Transverse colon (tissue), 4 donors: ENCODE measurements around the gene AR. TPM values are rescaled to one million over a fixed set of nuclear protein-coding genes. Genes with fewer than 3 reads are reported as not detected.

ENCODE experiments used
- DNase-seq: peaks from one replicate; pipeline ENCODE4 v3.0.0-alpha.2; 2019
- H3K27ac ChIP-seq, 4 donors: fragments of 200-600 bp; sonication (generic); 2 replicates each; pipeline ENCODE4 v1.5.1; 2016 to 2018; ENCODE audit warnings: inconsistent platforms in 4 of 4
- H3K27me3 ChIP-seq: fragments of 200-600 bp; sonication (generic); 2 replicates; pipeline ENCODE4 v1.5.1; 2017; ENCODE audit warnings: inconsistent platforms
- H3K36me3 ChIP-seq, 4 donors: fragments of 200-600 bp; sonication (generic); 2 replicates each; pipeline ENCODE4 v1.5.1; 2017 to 2019; ENCODE audit warnings: inconsistent platforms in 4 of 4
- H3K4me1 ChIP-seq, 4 donors: fragments of 200-600 bp; sonication (generic); 2 replicates each; pipeline ENCODE4 v1.5.1; 2017 to 2020; ENCODE audit warnings: inconsistent platforms in 4 of 4
- H3K4me3 ChIP-seq, 4 donors: fragments of 200-600 bp; sonication (generic); 1 replicate in 1 of 4; 2 replicates in 3 of 4; pipeline versions ENCODE4 v1.5.1 to v1.6.1; 2017 to 2019; ENCODE audit warnings: inconsistent platforms in 4 of 4
- H3K9me3 ChIP-seq, 2 donors: fragments of 200-600 bp; sonication (generic); 2 replicates each; pipeline ENCODE4 v1.5.1; 2017 to 2019; ENCODE audit warnings: inconsistent platforms in 2 of 2
- CTCF ChIP-seq, 5 experiments: fragments of 200-600 bp in 3 of 5; fragments of 450-650 bp in 2 of 5; sonication (generic) in 3 of 5; IDR thresholded peaks; 1 replicate in 2 of 5; 2 replicates in 3 of 5; pipeline ENCODE4 v1.5.1; 2016 to 2017; ENCODE audit warnings: antibody characterized with exemption in 5 of 5, inconsistent platforms in 3 of 5, mild to moderate bottlenecking in 2 of 5, moderate library complexity in 1 of 5
- EP300 ChIP-seq: sonication (generic); formaldehyde crosslinking; IDR thresholded peaks from one replicate; pipeline ENCODE4 v1.6.1; 2017; ENCODE audit warnings: antibody characterized with exemption, low read depth
- POLR2A ChIP-seq: fragments of 450-650 bp; IDR thresholded peaks from one replicate; pipeline ENCODE4 v1.6.1; 2016; ENCODE audit warnings: antibody characterized with exemption, mild to moderate bottlenecking, moderate library complexity
- POLR2AphosphoS5 ChIP-seq, 3 donors: sonication (generic); formaldehyde crosslinking; IDR thresholded peaks; one replicate each; pipeline ENCODE4 v1.6.1; 2016; ENCODE audit warnings: antibody characterized with exemption in 3 of 3
- WGBS, 2 donors: methylation state at CpG; one replicate each; pipeline ENCODE4 v1.1.5; 2018; ENCODE audit warnings: low coverage in 1 of 2; 5-methylcytosine and 5-hydroxymethylcytosine counted together
- in situ Hi-C, 4 donors: fragments of 200-750 bp; cut with MboI; loops; one replicate each; pipeline versions ENCODE4 v1.15.0 to v1.15.1; 2017; ENCODE audit warnings: low sequenced_read_pairs in 3 of 4, low pct_ligation_motif_present in 1 of 4, low pct_unique_long_range_greater_than_20kb in 1 of 4
- intact Hi-C: fragments of 100-400 bp; cut with DNase I; formaldehyde crosslinking; loops from one replicate; pipeline ENCODE4 v1.15.1; 2023; ENCODE audit warnings: low total_unique reads
- total RNA-seq, 4 donors: library from RNA; depleted of rRNA; stranded (reverse); fragments of >200 nt; gene quantifications; one replicate each; pipeline ENCODE4 v1.1.0, GENCODE V29; 2016

Gene AR
- total RNA-seq, 4 donors from 2014 or later = 1.1 to 2.4 (median 2.0) TPM

- intact Hi-C loops = no loop called here
- WGBS, 2 donors = 63% methylated on average over 5 of the region's 5 CpGs; no CpG with 5 or more reads in 1 of the 2 donors
- H3K4me3 ChIP-seq = no peak overlapping the region
- no peak for DNase-seq
- no peaks in the 10 kb centered on the region for H3K9me3 ChIP-seq
- in situ Hi-C loops = no loop called here
- H3K27ac ChIP-seq = no peak overlapping the region
- TF ChIP-seq CTCF (IDR thresholded peaks at IDR 0.05) = no peak
- TF ChIP-seq POLR2AphosphoS5 (IDR thresholded peaks at IDR 0.05) = no peak
- TF ChIP-seq EP300 = no peak
- no peak for TF ChIP-seq POLR2A
- no peaks in the 10 kb centered on the region for H3K4me1 ChIP-seq
- no peaks in the 10 kb centered on the region for H3K36me3 ChIP-seq
- no peaks in the 10 kb centered on the region for H3K27me3 ChIP-seq
Observed at GRCh38 chrX:67568769-67569168, 24.9 kb downstream of the AR start.

DNA sequence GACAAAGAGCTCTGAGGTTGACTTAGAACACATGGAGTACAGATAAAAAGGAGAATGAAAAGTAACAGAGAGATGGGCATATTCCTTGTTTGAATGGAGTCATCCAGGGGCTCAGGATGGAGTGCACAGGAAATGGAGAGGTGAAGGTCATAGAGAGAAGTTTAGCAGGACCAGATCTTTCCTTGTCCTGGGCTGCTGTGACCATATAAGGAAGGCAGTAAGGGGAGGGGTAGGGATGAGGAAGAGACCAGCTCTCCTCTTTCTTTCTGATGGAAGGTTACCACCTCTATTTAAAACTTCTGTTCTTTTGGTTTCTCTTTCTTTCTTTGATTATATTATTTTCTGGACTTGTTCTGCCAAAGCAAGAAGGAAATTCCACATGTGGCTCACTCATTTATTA, 27.0 kb downstream of the AR start:
- H3K4me3 ChIP-seq = no peak overlapping the region
- in situ Hi-C loops = no loop called here
- H3K27ac ChIP-seq = no peak overlapping the region
- no peaks in the 10 kb centered on the region for H3K9me3 ChIP-seq
- no peaks in the 10 kb centered on the region for H3K36me3 ChIP-seq
- intact Hi-C loops = no loop called here
- no peak for DNase-seq
- no peaks in the 10 kb centered on the region for H3K4me1 ChIP-seq
- no peak for TF ChIP-seq POLR2AphosphoS5 (IDR thresholded peaks at IDR 0.05)
- TF ChIP-seq CTCF (IDR thresholded peaks at IDR 0.05) = no peak
- no peak for TF ChIP-seq POLR2A
- no peak for TF ChIP-seq EP300
- no peaks in the 10 kb centered on the region for H3K27me3 ChIP-seq

GRCh38 chrX:67574696-67575095, 30.9 kb downstream of the AR start:
- Histone ChIP-seq H3K9me3 (no peaks in the 10 kb centered on the region), H3K4me3 (no peak overlapping the region), H3K36me3 (no peaks in the 10 kb centered on the region), H3K4me1 (no peaks in the 10 kb centered on the region), H3K27me3 (no peaks in the 10 kb centered on the region), H3K27ac (no peak overlapping the region)
- WGBS, 2 donors = 50 to 78% methylated on average over 1 to 2 of the region's 2 CpGs
- TF ChIP-seq EP300 (no peak), CTCF (IDR thresholded peaks at IDR 0.05) (no peak), POLR2A (no peak), POLR2AphosphoS5 (IDR thresholded peaks at IDR 0.05) (no peak)
- no peak for DNase-seq
- in situ Hi-C loops = no loop called here
- intact Hi-C loops = no loop called here

DNA sequence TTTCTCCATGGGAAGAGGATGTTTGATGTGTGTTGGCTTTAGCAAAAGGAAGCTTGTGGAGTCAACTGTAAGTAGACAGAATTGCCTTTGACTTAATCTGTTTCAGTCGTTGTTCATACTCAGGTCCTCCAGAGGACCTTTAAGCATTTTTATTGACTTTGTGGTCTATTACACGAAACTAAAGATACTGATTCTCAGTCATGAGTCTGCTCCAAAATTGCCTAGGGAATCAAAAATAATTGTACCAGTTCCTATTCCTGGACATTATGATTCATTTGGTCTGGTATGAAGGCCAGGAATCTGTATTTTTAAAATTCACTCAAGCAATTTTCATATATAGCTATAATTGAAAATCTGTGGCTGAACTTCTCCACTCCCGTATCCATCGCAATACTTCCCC, 38.6 kb downstream of the AR start:
- Histone ChIP-seq H3K27me3 (no peaks in the 10 kb centered on the region), H3K27ac (no peak overlapping the region), H3K4me3 (no peak overlapping the region), H3K9me3 (no peaks in the 10 kb centered on the region), H3K36me3 (no peaks in the 10 kb centered on the region), H3K4me1 (no peaks in the 10 kb centered on the region)
- WGBS, 2 donors = 66 to 88% methylated on average over 4 of the region's 4 CpGs
- intact Hi-C loops = no loop called here
- in situ Hi-C loops = no loop called here
- DNase-seq = no peak
- TF ChIP-seq POLR2A = no peak

GRCh38 chrX:67583171-67583570, 39.4 kb downstream of the AR start:
- TF ChIP-seq CTCF (IDR thresholded peaks at IDR 0.05) (no peak), POLR2AphosphoS5 (IDR thresholded peaks at IDR 0.05) (no peak), EP300 (no peak)
- Histone ChIP-seq H3K4me3 (no peak overlapping the region), H3K4me1 (no peaks in the 10 kb centered on the region), H3K9me3 (no peaks in the 10 kb centered on the region), H3K27ac (no peak overlapping the region), H3K36me3 (no peaks in the 10 kb centered on the region), H3K27me3 (no peaks in the 10 kb centered on the region)
- no peak for DNase-seq
- WGBS, 2 donors = 61% methylated on average over 1 of the region's 1 CpG; no CpG with 5 or more reads in 1 of the 2 donors
- in situ Hi-C loops = no loop called here
- intact Hi-C loops = no loop called here
